ENCODE measurements around the gene COG3. TPM values are rescaled to one million over a fixed set of nuclear protein-coding genes. Genes with fewer than 3 reads are reported as not detected.
"Not testable (repeated sequence)": the region's sequence is repeated elsewhere in the genome, so short reads cannot be mapped to it uniquely, and the experiment has no call there.

COG3 gene
- total RNA-seq, 1 donor from 2014 or later, result 38.3 TPM

DNA sequence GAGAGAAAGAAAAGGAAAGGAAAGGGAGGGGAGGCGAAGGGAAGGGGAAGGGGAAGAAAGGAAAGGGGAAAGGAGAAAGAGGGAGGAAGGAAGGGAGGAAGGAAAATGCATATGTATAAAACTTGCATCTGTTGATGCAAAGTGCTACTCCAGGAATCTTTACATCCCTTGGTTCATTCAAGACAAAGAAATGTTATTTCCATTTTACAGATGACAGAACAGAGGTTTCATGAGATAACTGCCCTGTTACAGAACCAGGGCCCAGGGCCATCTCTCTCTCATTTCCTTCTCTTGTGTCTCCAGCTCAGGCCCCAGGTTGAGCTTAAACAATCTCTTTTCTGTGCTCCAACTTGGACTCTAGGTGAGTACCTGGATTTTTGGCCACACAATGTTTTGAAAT lies 44.8 kb upstream of the COG3 start:
- Mint-ChIP-seq H3K4me3 (peak overlapping the region; percentile 42), H3K27ac (no peak overlapping the region), H3K27me3 (ENCODE audit: low read depth) (no peaks in the 10 kb centered on the region), H3K4me1 (peaks cover 15% of the 10 kb centered on the region), H3K9me3 (no peaks in the 10 kb centered on the region), H3K36me3 (no peaks in the 10 kb centered on the region)
- no peak for DNase-seq (ENCODE audit: low spot score in 2 of 2, unreplicated experiment in 2 of 2)
- TF ChIP-seq, protein P1, sequence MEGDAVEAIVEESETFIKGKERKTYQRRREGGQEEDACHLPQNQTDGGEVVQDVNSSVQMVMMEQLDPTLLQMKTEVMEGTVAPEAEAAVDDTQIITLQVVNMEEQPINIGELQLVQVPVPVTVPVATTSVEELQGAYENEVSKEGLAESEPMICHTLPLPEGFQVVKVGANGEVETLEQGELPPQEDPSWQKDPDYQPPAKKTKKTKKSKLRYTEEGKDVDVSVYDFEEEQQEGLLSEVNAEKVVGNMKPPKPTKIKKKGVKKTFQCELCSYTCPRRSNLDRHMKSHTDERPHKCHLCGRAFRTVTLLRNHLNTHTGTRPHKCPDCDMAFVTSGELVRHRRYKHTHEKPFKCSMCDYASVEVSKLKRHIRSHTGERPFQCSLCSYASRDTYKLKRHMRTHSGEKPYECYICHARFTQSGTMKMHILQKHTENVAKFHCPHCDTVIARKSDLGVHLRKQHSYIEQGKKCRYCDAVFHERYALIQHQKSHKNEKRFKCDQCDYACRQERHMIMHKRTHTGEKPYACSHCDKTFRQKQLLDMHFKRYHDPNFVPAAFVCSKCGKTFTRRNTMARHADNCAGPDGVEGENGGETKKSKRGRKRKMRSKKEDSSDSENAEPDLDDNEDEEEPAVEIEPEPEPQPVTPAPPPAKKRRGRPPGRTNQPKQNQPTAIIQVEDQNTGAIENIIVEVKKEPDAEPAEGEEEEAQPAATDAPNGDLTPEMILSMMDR (IDR thresholded peaks at IDR 0.05; ENCODE audit: unreplicated experiment), result no peak

DNA sequence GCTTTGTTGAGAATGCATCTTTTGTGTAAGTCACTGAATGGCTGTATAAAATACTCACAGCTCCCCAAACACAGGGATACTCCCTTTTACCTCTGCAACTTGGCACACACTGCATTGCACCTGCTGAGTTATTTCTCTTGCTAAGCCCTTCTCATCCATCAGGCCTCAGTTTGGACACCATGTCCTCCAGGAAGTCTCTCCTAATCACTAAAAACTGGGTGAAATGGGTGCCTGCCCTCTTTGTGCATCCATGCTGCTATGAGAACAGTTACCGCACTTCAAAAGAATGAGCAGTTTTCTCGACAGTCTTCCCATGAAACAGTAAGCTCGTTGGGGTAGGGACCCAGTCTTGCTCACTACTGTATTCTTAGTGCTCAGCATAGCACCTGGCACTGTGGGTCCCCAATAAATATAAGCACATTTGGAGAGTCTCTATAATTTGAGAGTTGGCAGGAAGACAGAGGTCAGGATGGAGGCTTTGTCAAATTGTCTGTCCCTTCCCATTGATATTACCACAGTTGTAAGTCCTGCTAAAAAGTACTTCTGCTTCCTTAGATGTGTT lies 41.9 kb upstream of the COG3 start:
- H3K27me3 Mint-ChIP-seq (ENCODE audit: low read depth), result no peaks in the 10 kb centered on the region
- no peak overlapping the region for H3K4me3 Mint-ChIP-seq
- no peak overlapping the region for H3K27ac Mint-ChIP-seq
- H3K9me3 Mint-ChIP-seq, result no peaks in the 10 kb centered on the region
- TF ChIP-seq, protein P1 (IDR thresholded peaks at IDR 0.05; ENCODE audit: unreplicated experiment), result no peak
- H3K36me3 Mint-ChIP-seq, result no peaks in the 10 kb centered on the region
- peaks cover 3% of the 10 kb centered on the region for H3K4me1 Mint-ChIP-seq
- DNase-seq (ENCODE audit: low spot score in 2 of 2, unreplicated experiment in 2 of 2), result no peak

DNA sequence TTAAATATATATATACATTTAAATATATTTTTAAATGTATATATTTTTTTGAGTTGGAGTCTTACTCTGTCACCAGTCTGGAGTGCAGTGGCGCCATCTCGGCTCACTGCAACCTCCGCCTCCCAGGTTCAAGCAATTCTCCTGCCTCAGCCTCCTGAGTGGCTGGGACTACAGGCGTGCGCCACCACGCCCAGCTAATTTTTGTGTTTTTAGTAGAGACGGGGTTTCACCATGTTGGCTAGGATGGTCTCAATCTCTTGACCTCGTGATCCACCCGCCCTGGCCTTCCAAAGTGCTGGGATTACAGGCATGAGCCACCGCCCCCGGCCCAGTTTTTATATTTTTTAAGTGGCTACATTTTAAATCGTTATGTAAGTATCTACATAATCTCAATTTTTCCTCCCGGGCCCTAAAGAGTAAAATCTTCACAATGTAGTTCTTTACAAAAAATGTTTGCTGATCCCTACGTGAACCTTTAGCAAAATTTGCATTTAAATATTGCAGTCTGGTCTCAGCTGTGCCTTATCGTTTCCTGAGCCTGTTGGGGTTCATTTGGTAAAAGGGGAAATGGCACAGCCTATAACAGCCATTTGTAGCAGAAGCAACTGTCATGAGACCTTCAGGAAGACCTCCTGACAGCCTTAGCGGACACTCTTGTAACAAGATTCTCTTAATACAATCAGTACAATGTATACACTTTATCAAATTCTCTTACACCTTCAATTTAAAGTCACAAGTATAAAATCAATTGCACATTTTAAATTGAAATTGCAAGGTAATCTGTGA lies 38.5 kb upstream of the COG3 start:
- not testable (repeated sequence) for H3K36me3 Mint-ChIP-seq; H3K9me3 Mint-ChIP-seq; H3K4me3 Mint-ChIP-seq; H3K27ac Mint-ChIP-seq; H3K27me3 Mint-ChIP-seq (ENCODE audit: low read depth); H3K4me1 Mint-ChIP-seq; DNase-seq (ENCODE audit: low spot score in 2 of 2, unreplicated experiment in 2 of 2)

DNA sequence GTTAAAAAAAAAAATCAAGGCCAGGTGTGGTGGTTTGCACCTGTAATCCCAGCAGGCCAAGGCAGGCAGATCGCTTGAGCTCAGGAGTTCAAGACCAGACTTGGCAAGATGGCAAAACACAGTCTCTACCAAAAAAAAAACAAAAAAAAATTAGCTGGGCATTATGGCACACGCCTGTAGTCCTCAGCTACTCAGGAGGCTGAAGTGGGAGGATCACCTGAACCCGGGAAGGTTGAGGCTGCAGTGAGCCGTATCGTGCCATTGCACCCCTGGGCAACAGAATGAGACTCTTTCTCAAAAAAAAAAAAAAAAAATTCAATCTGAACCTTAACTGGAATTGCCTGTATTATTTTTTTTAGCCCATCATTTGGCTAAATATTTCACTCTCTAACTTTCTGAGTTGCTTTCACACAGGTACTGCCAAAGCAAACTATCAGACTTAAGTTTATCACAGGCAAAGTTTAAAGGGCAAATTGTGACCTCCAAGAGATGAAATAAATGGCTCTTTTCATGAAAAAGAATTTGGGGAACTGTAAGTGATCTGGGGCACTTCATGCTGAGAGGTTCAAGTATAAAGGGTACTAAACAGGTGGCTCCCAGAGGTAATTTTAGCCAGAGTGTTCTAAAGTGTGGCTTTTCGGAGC lies 31.9 kb upstream of the COG3 start:
- no peak for DNase-seq (ENCODE audit: low spot score in 2 of 2, unreplicated experiment in 2 of 2)
- no peak overlapping the region for H3K4me3 Mint-ChIP-seq
- H3K9me3 Mint-ChIP-seq, result no peaks in the 10 kb centered on the region
- H3K36me3 Mint-ChIP-seq, result no peaks in the 10 kb centered on the region
- H3K27ac Mint-ChIP-seq, result no peak overlapping the region
- no peaks in the 10 kb centered on the region for H3K27me3 Mint-ChIP-seq (ENCODE audit: low read depth)
- H3K4me1 Mint-ChIP-seq, result no peaks in the 10 kb centered on the region
- TF ChIP-seq, protein P1 (IDR thresholded peaks at IDR 0.05; ENCODE audit: unreplicated experiment), result no peak

DNA sequence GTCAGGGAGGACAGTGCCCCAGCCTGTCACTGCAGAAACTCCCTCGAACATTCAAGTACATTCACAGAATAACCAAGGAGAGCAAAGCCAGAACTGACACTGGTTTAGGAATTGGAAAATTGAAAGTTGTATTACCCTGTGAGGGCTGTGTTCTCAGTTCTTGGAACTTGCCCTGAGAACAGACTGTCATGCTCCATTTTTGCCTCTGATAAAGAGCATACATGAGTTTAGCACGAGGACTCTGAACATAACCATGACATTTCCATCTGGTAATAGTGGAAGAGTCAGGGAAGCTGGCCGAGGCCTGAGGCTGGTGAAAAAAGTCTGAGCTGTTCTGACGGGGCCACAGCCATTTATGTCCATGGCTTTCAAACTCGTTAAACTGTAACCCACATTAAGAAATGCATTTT lies 31.4 kb upstream of the COG3 start:
- H3K27me3 Mint-ChIP-seq (ENCODE audit: low read depth), result no peaks in the 10 kb centered on the region
- no peak overlapping the region for H3K27ac Mint-ChIP-seq
- TF ChIP-seq, protein P1 (IDR thresholded peaks at IDR 0.05; ENCODE audit: unreplicated experiment), result no peak
- H3K9me3 Mint-ChIP-seq, result no peaks in the 10 kb centered on the region
- no peak overlapping the region for H3K4me3 Mint-ChIP-seq
- no peaks in the 10 kb centered on the region for H3K4me1 Mint-ChIP-seq
- no peaks in the 10 kb centered on the region for H3K36me3 Mint-ChIP-seq
- DNase-seq (ENCODE audit: low spot score in 2 of 2, unreplicated experiment in 2 of 2), result no peak
